ENCODE measurements around the gene CCNQ. TPM values are rescaled to one million over a fixed set of nuclear protein-coding genes. Genes with fewer than 3 reads are reported as not detected.

CCNQ gene
- total and polyA plus RNA-seq, 2 of the 8 experiments (the other 6 are each of a cell fraction or from before 2014, with no cell fraction given), result 16.6 to 32.1 TPM

DNA sequence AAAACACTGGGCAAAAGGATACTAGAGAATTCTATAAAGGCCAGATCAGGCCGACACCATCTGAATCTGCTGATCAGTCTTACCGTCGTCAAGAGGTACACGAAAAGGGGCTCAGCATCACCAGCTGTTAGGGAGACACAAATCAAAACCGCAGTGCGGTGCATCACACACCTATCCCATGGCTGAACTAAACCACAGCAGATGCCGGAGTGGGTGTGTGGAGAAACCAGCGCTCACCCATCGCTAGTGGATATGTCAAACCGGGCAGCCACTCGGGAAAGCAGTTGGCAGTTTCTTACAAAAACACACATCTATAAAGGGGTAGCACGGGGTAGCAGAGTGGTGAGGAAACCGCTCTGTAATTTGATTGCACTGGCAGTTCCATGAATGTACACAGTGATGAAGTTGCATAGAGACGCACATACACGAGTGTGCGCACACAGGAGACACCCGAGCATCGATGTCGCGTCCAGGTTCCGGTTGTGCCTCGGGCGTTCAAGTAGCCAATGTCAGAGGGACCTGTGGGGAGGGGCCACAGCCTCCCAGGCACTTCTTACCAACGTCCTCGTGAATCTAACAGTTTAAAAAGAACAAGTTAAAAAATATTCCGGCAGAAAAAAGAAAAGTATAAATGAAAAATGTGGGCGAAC, 23.1 kb upstream of the CCNQ start (continued):
- TF ChIP-seq HDAC2 (IDR thresholded peaks at IDR 0.05; ENCODE audit: borderline replicate concordance in 1 of 2, low read depth in 2 of 2, low read length in 2 of 2), result no peak
- no peak for TF ChIP-seq HDAC6 (IDR thresholded peaks at IDR 0.05; ENCODE audit: low read depth, low read length)
- no peak for TF ChIP-seq BACH1 (IDR thresholded peaks at IDR 0.05; ENCODE audit: low read length)
- TF ChIP-seq, protein P1, sequence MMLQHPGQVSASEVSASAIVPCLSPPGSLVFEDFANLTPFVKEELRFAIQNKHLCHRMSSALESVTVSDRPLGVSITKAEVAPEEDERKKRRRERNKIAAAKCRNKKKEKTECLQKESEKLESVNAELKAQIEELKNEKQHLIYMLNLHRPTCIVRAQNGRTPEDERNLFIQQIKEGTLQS (IDR thresholded peaks at IDR 0.05; ENCODE audit: insufficient read depth, low read depth, low read length), result no peak
- no peak for TF ChIP-seq TCF12 (IDR thresholded peaks at IDR 0.05; ENCODE audit: low read depth, low read length)
- no peak for TF ChIP-seq ASH2L (IDR thresholded peaks at IDR 0.05; ENCODE audit: low read length)

Measured in H1 (cell line).